ENCODE data around the gene CBX6.

CBX6 gene

DNA sequence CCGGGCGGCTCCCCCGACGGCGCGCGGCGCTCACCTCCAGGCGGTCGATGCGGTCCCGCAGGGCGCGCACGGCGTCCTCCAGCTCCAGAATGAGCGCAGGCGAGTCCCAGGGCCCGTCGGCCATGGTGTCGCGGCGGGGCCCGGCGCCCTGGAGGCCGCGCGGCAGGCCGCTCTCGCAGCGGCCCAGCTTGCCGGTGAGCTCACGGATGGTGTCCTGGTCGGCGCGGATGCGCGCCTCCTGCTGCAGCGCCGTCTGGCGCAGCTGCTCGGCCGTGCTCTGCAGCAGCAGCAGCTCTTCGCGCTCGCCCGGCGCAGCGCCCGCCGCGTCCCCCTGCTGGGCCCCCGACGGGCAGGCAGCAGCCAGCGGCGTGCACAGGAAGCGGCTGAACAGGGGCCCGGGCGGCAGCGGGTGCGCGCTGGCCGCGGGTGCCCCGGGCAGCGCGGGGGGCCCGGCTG is 28.8 kb downstream of the CBX6 start:
- H3K9me2 ChIP-seq (replicated peaks; ENCODE audit: low read depth, low read length): no peaks in the 10 kb centered on the region
- H3K4me3 ChIP-seq (ENCODE audit: low read length, poor library complexity, severe bottlenecking): peak overlapping the region; percentile 69
- no peaks in the 10 kb centered on the region for H4K20me1 ChIP-seq (ENCODE audit: insufficient read depth, low read length, poor library complexity, severe bottlenecking)
- no peaks in the 10 kb centered on the region for H3F3A ChIP-seq (ENCODE audit: low read depth)
- no peak overlapping the region for H2AFZ ChIP-seq (ENCODE audit: low read length)
- H3K27me3 ChIP-seq (ENCODE audit: insufficient read depth, low read length, poor library complexity, severe bottlenecking): peaks cover 6% of the 10 kb centered on the region
- H3K9me3 ChIP-seq (ENCODE audit: insufficient read depth, low read depth, low read length): no peaks in the 10 kb centered on the region
- TF ChIP-seq, protein P1, sequence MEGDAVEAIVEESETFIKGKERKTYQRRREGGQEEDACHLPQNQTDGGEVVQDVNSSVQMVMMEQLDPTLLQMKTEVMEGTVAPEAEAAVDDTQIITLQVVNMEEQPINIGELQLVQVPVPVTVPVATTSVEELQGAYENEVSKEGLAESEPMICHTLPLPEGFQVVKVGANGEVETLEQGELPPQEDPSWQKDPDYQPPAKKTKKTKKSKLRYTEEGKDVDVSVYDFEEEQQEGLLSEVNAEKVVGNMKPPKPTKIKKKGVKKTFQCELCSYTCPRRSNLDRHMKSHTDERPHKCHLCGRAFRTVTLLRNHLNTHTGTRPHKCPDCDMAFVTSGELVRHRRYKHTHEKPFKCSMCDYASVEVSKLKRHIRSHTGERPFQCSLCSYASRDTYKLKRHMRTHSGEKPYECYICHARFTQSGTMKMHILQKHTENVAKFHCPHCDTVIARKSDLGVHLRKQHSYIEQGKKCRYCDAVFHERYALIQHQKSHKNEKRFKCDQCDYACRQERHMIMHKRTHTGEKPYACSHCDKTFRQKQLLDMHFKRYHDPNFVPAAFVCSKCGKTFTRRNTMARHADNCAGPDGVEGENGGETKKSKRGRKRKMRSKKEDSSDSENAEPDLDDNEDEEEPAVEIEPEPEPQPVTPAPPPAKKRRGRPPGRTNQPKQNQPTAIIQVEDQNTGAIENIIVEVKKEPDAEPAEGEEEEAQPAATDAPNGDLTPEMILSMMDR (conservative IDR thresholded peaks at IDR 0.05; ENCODE audit: low read length): no peak; the same call in 1 of the 2 replicates
- TF ChIP-seq EZH2phosphoT487 (IDR thresholded peaks at IDR 0.05; ENCODE audit: borderline replicate concordance): no peak
- H3K36me3 ChIP-seq (ENCODE audit: insufficient read depth, low read length): no peaks in the 10 kb centered on the region
- H3K4me1 ChIP-seq (ENCODE audit: insufficient read depth, low read length, poor library complexity, severe bottlenecking): peaks cover 11% of the 10 kb centered on the region
- H3K4me2 ChIP-seq (ENCODE audit: low read depth, low read length, poor library complexity, severe bottlenecking): peak overlapping the region; percentile 37
- 0 out of 2 replicates have a peak, but pooled peaks cover 6% of the 10 kb centered on the region for H3K79me2 ChIP-seq (ENCODE audit: insufficient read depth, low read length)
- no peak overlapping the region for H3K9ac ChIP-seq (ENCODE audit: low read depth, low read length, poor library complexity, severe bottlenecking)

DNA sequence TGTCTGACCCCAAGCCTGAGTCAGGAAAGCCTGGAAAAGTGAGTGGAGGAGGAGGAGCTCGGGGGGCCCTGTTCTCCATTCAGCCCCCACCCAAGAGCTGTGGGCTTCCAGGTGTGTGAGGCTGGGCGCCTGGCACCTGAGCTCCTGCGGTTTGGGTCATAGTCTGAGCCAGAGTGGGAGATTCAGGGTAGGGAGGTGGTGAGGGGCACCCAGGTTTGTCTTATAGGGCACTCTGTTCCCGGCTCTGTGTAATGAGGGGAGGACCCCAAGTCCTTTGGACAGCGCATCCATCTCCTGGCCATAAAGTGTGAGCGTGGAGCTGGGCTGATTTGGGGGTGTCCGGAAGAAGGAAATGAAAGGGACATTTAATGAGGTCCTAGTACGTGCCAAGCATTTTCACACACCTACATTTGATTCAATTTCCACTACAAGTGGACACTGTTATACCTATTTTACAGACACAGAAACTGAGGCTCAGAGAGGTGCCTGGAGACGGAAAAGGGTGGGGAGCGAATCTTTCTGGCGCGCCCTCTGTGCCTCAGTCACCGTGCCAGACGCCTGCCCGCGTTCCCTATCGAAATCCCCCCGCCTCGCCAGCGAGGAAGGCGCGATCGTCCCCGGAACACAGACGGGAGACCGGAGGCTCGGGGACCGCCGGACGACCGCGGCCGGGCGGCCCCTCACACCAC is 29.4 kb downstream of the CBX6 start:
- Histone ChIP-seq H2AFZ (ENCODE audit: low read length) (no peak overlapping the region), H3K36me3 (ENCODE audit: insufficient read depth, low read length) (no peaks in the 10 kb centered on the region), H3K9ac (ENCODE audit: low read depth, low read length, poor library complexity, severe bottlenecking) (no peak overlapping the region), H3K9me2 (replicated peaks; ENCODE audit: low read depth, low read length) (no peaks in the 10 kb centered on the region), H4K20me1 (ENCODE audit: insufficient read depth, low read length, poor library complexity, severe bottlenecking) (no peaks in the 10 kb centered on the region), H3K4me3 (ENCODE audit: low read length, poor library complexity, severe bottlenecking) (peak overlapping the region; percentile 69), H3K27me3 (ENCODE audit: insufficient read depth, low read length, poor library complexity, severe bottlenecking) (peaks cover 6% of the 10 kb centered on the region), H3K4me1 (ENCODE audit: insufficient read depth, low read length, poor library complexity, severe bottlenecking) (peaks cover 11% of the 10 kb centered on the region), H3K9me3 (ENCODE audit: insufficient read depth, low read depth, low read length) (no peaks in the 10 kb centered on the region), H3K79me2 (ENCODE audit: insufficient read depth, low read length) (0 out of 2 replicates have a peak, but pooled peaks cover 6% of the 10 kb centered on the region), H3F3A (ENCODE audit: low read depth) (no peaks in the 10 kb centered on the region), H3K4me2 (ENCODE audit: low read depth, low read length, poor library complexity, severe bottlenecking) (peak overlapping the region; percentile 37)
- no peak for TF ChIP-seq EZH2phosphoT487 (IDR thresholded peaks at IDR 0.05; ENCODE audit: borderline replicate concordance)
- TF ChIP-seq, protein P1 (conservative IDR thresholded peaks at IDR 0.05; ENCODE audit: low read length): no peak

DNA sequence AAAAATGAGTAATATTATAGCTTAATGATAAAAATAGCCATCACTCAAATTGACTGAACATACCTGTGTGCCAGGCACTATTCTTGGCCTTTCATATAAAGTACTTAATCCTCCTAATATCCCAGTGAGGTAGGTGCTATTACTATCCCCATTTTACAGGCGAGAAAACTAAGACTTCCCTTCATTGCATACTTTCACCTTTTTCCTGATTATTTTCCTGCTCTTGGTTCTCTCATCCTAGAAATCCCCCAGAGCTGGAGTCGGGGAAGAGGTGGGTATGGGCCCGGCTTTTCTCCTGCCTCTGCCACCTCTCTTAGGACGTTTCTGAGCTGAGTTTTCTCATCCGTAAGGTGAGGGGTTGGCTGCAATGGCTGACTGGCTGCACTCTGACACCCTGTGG is 30.4 kb downstream of the CBX6 start:
- Histone ChIP-seq H3K4me3 (ENCODE audit: low read length, poor library complexity, severe bottlenecking) (no peak overlapping the region), H3K36me3 (ENCODE audit: insufficient read depth, low read length) (no peaks in the 10 kb centered on the region), H3K9me3 (ENCODE audit: insufficient read depth, low read depth, low read length) (no peaks in the 10 kb centered on the region), H3F3A (ENCODE audit: low read depth) (no peaks in the 10 kb centered on the region), H2AFZ (ENCODE audit: low read length) (no peak overlapping the region), H4K20me1 (ENCODE audit: insufficient read depth, low read length, poor library complexity, severe bottlenecking) (no peaks in the 10 kb centered on the region), H3K4me1 (ENCODE audit: insufficient read depth, low read length, poor library complexity, severe bottlenecking) (peaks cover 11% of the 10 kb centered on the region), H3K79me2 (ENCODE audit: insufficient read depth, low read length) (0 out of 2 replicates have a peak, but pooled peaks cover 6% of the 10 kb centered on the region), H3K9ac (ENCODE audit: low read depth, low read length, poor library complexity, severe bottlenecking) (no peak overlapping the region), H3K27me3 (ENCODE audit: insufficient read depth, low read length, poor library complexity, severe bottlenecking) (peaks cover 6% of the 10 kb centered on the region), H3K9me2 (replicated peaks; ENCODE audit: low read depth, low read length) (no peaks in the 10 kb centered on the region), H3K4me2 (ENCODE audit: low read depth, low read length, poor library complexity, severe bottlenecking) (peak overlapping the region; percentile 18)
- no peak for TF ChIP-seq EZH2phosphoT487 (IDR thresholded peaks at IDR 0.05; ENCODE audit: borderline replicate concordance)
- TF ChIP-seq, protein P1 (conservative IDR thresholded peaks at IDR 0.05; ENCODE audit: low read length): no peak

All from Loucy (cell line).